K562 (cell line): ENCODE data around the gene TCF12. TPM values are rescaled to one million over a fixed set of nuclear protein-coding genes. Genes with fewer than 3 reads are reported as not detected.

Experiments used
- ATAC-seq: fragments of 200-7000 bp; cut with Tn5 transposase; 3 replicates; pipeline ENCODE4 v1.9.1; 2020; ENCODE audit warnings: moderate library complexity
- BruUV-seq: library from RNA; stranded (reverse); fragments of 400-500 nt; replicated peaks from 2 replicates; lab custom pipeline; 2021; lab: Mats Ljungman, UMichigan
- CTCF ChIA-PET: fragments of 300-600 bp; formaldehyde crosslinking; extraction: SDS; loops from one replicate; lab custom pipeline; 2021; ENCODE audit warnings: low intra/inter-chr PET ratio; lab: Yijun Ruan, JAX
- POLR2A ChIA-PET: fragments of 300-600, 350-650 bp; sonication (Branson Sonifier 250); formaldehyde crosslinking; extraction: SDS; loops from one replicate; lab custom pipeline; 2021; ENCODE audit warnings: antibody characterized with exemption, inconsistent platforms; lab: Yijun Ruan, JAX
- DNase-seq, 4 experiments: peaks; one replicate each; pipeline versions ENCODE4 v3.0.0 to v3.0.0-alpha.2; 2011 to 2018; ENCODE audit warnings: low spot score in 3 of 4, mixed read lengths in 3 of 4; ENCODE audit errors: extremely low read depth in 1 of 4
- FAIRE-seq: peaks from 2 replicates; lab custom pipeline; 2011; peaks lifted over from hg19 to GRCh38; lab: Jason Lieb, UNC
- H2AFZ ChIP-seq: 2 replicates; pipeline ENCODE4 v1.6.0; 2011; ENCODE audit warnings: low read depth, low read length, control low read depth, inconsistent platforms
- H3K27ac ChIP-seq: fragments of 200-600 bp; 3 replicates; pipeline ENCODE4 v1.8.0; 2011; ENCODE audit warnings: low read depth, mild to moderate bottlenecking, control low read depth, inconsistent platforms, low read length, moderate library complexity, mixed read lengths; ENCODE audit errors: extremely low read depth
- H3K27me3 ChIP-seq, 2 experiments: fragments of 300-600 bp in 1 of 2; 2 replicates in 1 of 2; 3 replicates in 1 of 2; pipeline versions ENCODE4 v1.6.0 to v1.8.0; 2011; ENCODE audit warnings: inconsistent platforms in 2 of 2, low read length in 2 of 2, mild to moderate bottlenecking in 1 of 2, mixed read lengths in 1 of 2, moderate library complexity in 1 of 2; ENCODE audit not compliant: control insufficient read depth in 2 of 2, insufficient read depth in 2 of 2
- H3K36me3 ChIP-seq: fragments of 300-600 bp; 3 replicates; pipeline ENCODE4 v1.8.0; 2011; ENCODE audit warnings: mild to moderate bottlenecking, low read length, inconsistent platforms; ENCODE audit not compliant: control insufficient read depth, insufficient read depth
- H3K4me1 ChIP-seq, 2 experiments: fragments of 200-600 bp in 1 of 2; replicated peaks in 1 of 2; 2 replicates in 1 of 2; 3 replicates in 1 of 2; pipeline versions ENCODE4 v1.5.1 to v1.8.0; 2011; ENCODE audit warnings: inconsistent platforms in 2 of 2, low read length in 2 of 2, mild to moderate bottlenecking in 1 of 2, mixed read lengths in 1 of 2, moderate library complexity in 1 of 2; ENCODE audit not compliant: control insufficient read depth in 2 of 2, insufficient read depth in 2 of 2
- H3K4me2 ChIP-seq: 2 replicates; pipeline ENCODE4 v1.6.1; 2011; ENCODE audit warnings: low read length, control low read depth, inconsistent platforms, mixed read lengths; ENCODE audit not compliant: insufficient read depth
- H3K4me3 ChIP-seq: fragments of 200-600 bp; sonication (generic), shearing (Covaris generic); 2 replicates; pipeline ENCODE4 v1.5.1; 2016; ENCODE audit warnings: control low read depth, inconsistent platforms
- H3K79me2 ChIP-seq: fragments of 200-600 bp; 3 replicates; pipeline ENCODE4 v1.8.0; 2011; ENCODE audit warnings: low read length, inconsistent platforms; ENCODE audit not compliant: control insufficient read depth, insufficient read depth
- H3K9ac ChIP-seq, 2 experiments: 2 replicates each; pipeline versions ENCODE4 v1.6.0 to v1.6.1; 2011; ENCODE audit warnings: low read depth in 2 of 2, low read length in 2 of 2, control low read depth in 1 of 2, inconsistent platforms in 1 of 2, mild to moderate bottlenecking in 1 of 2, mixed read lengths in 1 of 2; ENCODE audit not compliant: insufficient read depth in 1 of 2
- H3K9me1 ChIP-seq: one replicate; pipeline ENCODE4 v1.6.0; 2011; ENCODE audit warnings: inconsistent platforms, mild to moderate bottlenecking, low read length, moderate library complexity; ENCODE audit not compliant: control insufficient read depth, insufficient read depth
- H3K9me3 ChIP-seq: replicated peaks from 2 replicates; pipeline ENCODE4 v1.5.1; 2011; ENCODE audit warnings: low read depth, low read length, inconsistent platforms; ENCODE audit not compliant: control insufficient read depth, insufficient read depth
- H4K20me1 ChIP-seq: replicated peaks from 2 replicates; pipeline ENCODE4 v1.6.1; 2011; ENCODE audit warnings: low read length, inconsistent platforms, mixed read lengths; ENCODE audit not compliant: control insufficient read depth, insufficient read depth
- C11orf30 ChIP-seq: fragments of 450-650 bp; IDR thresholded peaks from 2 replicates; pipeline ENCODE4 v1.6.1; 2016; ENCODE audit warnings: low read depth, mild to moderate bottlenecking
- CTBP1 ChIP-seq: fragments of 450-650 bp; IDR thresholded peaks from 2 replicates; pipeline ENCODE4 v1.6.1; 2016; ENCODE audit warnings: borderline replicate concordance
- FOSL1 ChIP-seq: fragments of 200-800 bp; sonication (Bioruptor generic); conservative IDR thresholded peaks from 2 replicates; pipeline ENCODE4 v1.6.1; 2016; ENCODE audit warnings: missing genetic modification characterization, missing compliant biosample characterization
- JUN ChIP-seq, 2 experiments: sonication (generic) in 1 of 2; formaldehyde crosslinking in 1 of 2; IDR thresholded peaks; 2 replicates each; pipeline versions ENCODE4 v1.6.1 to v1.8.0; 2012 to 2022; ENCODE audit warnings: borderline replicate concordance in 2 of 2, mild to moderate bottlenecking in 2 of 2, improper control_type of control experiment in 1 of 2, low read depth in 1 of 2, low read length in 1 of 2, missing genetic modification reagents in 1 of 2
- L3MBTL2 ChIP-seq: fragments of 450-650 bp; IDR thresholded peaks from 2 replicates; pipeline ENCODE4 v1.6.1; 2016; ENCODE audit warnings: mild to moderate bottlenecking, moderate library complexity
- SMARCE1 ChIP-seq: fragments of 450-650 bp; IDR thresholded peaks from 2 replicates; pipeline ENCODE4 v1.7.1; 2016; ENCODE audit warnings: mild to moderate bottlenecking
- ZC3H8 ChIP-seq: fragments of 450-650 bp; IDR thresholded peaks from 2 replicates; pipeline ENCODE4 v1.6.1; 2017
- ZNF589 ChIP-seq: fragments of 200-800 bp; sonication (Bioruptor generic); IDR thresholded peaks from 2 replicates; pipeline ENCODE4 v1.6.1; 2016; ENCODE audit warnings: low read depth, missing genetic modification characterization, missing compliant biosample characterization
- WGBS: fragments of 100-300 bp; shearing (Covaris generic); methylation state at CpG from one replicate; pipeline ENCODE4 v1.1.6; 2016; ENCODE audit warnings: low coverage, mixed read lengths; ENCODE audit not compliant: insufficient coverage; ENCODE audit errors: missing lambda C conversion rate; 5-methylcytosine and 5-hydroxymethylcytosine counted together
- in situ Hi-C: fragments of 300-500 bp; cut with MboI; formaldehyde crosslinking; loops from 4 replicates; pipeline ENCODE4 v1.15.0; 2018; ENCODE audit warnings: inconsistent platforms, mixed read lengths
- intact Hi-C: fragments of 100-400 bp; cut with micrococcal nuclease; formaldehyde crosslinking; loops from 2 replicates; pipeline ENCODE4 v1.14.2; 2022
- polyA plus RNA-seq, 8 experiments: library from polyadenylated mRNA; depleted of rRNA in 4 of 8; stranded (reverse) in 5 of 8; unstranded in 3 of 8; fragments of >200 nt; fragmentation: Nextera tagmentation in 2 of 8; fragmentation: Illumina TruSeq in 1 of 8; extraction: Ambion mirVana in 2 of 8; extraction: Trizol in 1 of 8; gene quantifications; 2 replicates each; pipeline versions ENCODE4 v1.2.1 to v1.2.3, GENCODE V29; 2011 to 2014; ENCODE audit warnings: inconsistent platforms in 1 of 8, missing spikeins in 1 of 8
- total RNA-seq, 7 experiments: library from RNA; depleted of rRNA in 6 of 7; stranded (reverse); fragments of >200 nt in 6 of 7; fragmentation: Illumina TruSeq in 2 of 7; extraction: Trizol in 2 of 7; gene quantifications; 2 replicates each; pipeline versions ENCODE4 v1.2.1 to v1.2.3, GENCODE V29; 2011 to 2021; ENCODE audit warnings: low replicate concordance in 1 of 7
- TF ChIP-seq, protein P1 (sequence below): fragments of 450-650 bp; IDR thresholded peaks from 2 replicates; pipeline ENCODE4 v1.6.1; 2017; ENCODE audit warnings: antibody characterized with exemption, mild to moderate bottlenecking
- TF ChIP-seq, protein P2 (sequence below): sonication (generic); formaldehyde crosslinking; IDR thresholded peaks from 2 replicates; pipeline ENCODE4 v1.8.0; 2022; ENCODE audit warnings: mild to moderate bottlenecking, missing genetic modification reagents
- TF ChIP-seq, protein P3 (sequence below): fragments of 250-450 bp; sonication (Bioruptor Pico); IDR thresholded peaks from 2 replicates; pipeline ENCODE4 v1.4.0; 2020

TCF12 gene
- total and polyA plus RNA-seq, 9 of the 15 experiments (the other 6 are each of a cell fraction or from before 2014, with no cell fraction given) = 10.5 to 132 (median 52.9) TPM

DNA sequence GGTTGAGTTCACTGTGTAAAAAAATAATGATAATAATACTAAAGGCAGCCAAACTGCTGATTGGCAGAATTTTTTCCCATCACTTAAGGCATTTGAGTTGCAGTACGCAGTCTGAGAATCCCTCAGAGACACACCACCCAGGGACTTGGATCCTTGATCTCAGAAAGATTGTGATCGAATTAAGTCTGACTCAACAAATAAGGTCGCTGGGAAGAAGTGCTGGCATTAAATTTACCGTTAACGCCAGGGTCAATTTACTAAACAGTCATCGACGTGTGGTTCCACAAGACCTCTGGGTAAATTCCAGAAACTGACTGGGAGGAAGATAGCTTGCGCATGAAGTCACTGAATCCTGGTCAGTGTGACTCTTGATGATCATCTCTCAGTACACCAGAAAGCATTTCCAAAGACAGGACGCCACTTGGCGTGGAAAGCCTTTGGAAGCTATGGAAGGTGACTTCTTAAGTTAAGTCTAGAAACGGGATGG is 409.6 kb downstream of the TCF12 start:
- H3K36me3 ChIP-seq = no peaks in the 10 kb centered on the region
- ChIA-PET POLR2A (interaction anchor here (0.6 to 1.1 kb wide), 2 partner anchors 10 to 438 kb away, joined by 3 to 5 read pairs; no protein-coding TSS in a partner anchor), CTCF (interaction anchor here (1.0 to 1.6 kb wide), 2 partner anchors 199 to 201 kb away, joined by 3 to 11 read pairs; no protein-coding TSS in a partner anchor)
- no peaks in the 10 kb centered on the region for H4K20me1 ChIP-seq
- peak overlapping the region in 1 of 2 experiments; percentile 40; a peak in 3 of 4 replicates for H3K9ac ChIP-seq
- peaks cover 47 to 56% of the 10 kb centered on the region in 2 experiments for H3K4me1 ChIP-seq
- H3K27ac ChIP-seq = peak overlapping the region; percentile 65
- peak overlapping the region; percentile 69 for H3K4me2 ChIP-seq
- H2AFZ ChIP-seq = peak overlapping the region; percentile 95
- 14% methylated on average over 11 of the region's 11 CpGs for WGBS
- ATAC-seq = no peak
- DNase-seq = peak in 1 of 4 experiments; percentile 57
- H3K9me3 ChIP-seq = no peaks in the 10 kb centered on the region
- intact Hi-C loops = no loop called here
- peak; percentile 79 for FAIRE-seq
- H3K79me2 ChIP-seq = peaks cover under 1% of the 10 kb centered on the region; the same call in 1 of the 3 replicates
- no peaks in the 10 kb centered on the region for H3K9me1 ChIP-seq
- no peaks in the 10 kb centered on the region for H3K27me3 ChIP-seq
- in situ Hi-C loops = no loop called here
- TSS peak; percentile 29 for BruUV-seq
- no peak overlapping the region for H3K4me3 ChIP-seq
- TF ChIP-seq SMARCE1 = peak; percentile 12; the same call in 1 of the 2 replicates
- TF ChIP-seq JUN (IDR thresholded peaks at IDR 0.05; ENCODE audit: borderline replicate concordance, low read depth, low read length) = 0 out of 2 replicates have a peak, but pooled peaks have one; percentile 3
- no peak for TF ChIP-seq JUN (CRISPR knock-in tag; IDR thresholded peaks at IDR 0.05; ENCODE audit: borderline replicate concordance)
- peak; percentile 61 for TF ChIP-seq FOSL1 (tag)
- TF ChIP-seq, protein P1, sequence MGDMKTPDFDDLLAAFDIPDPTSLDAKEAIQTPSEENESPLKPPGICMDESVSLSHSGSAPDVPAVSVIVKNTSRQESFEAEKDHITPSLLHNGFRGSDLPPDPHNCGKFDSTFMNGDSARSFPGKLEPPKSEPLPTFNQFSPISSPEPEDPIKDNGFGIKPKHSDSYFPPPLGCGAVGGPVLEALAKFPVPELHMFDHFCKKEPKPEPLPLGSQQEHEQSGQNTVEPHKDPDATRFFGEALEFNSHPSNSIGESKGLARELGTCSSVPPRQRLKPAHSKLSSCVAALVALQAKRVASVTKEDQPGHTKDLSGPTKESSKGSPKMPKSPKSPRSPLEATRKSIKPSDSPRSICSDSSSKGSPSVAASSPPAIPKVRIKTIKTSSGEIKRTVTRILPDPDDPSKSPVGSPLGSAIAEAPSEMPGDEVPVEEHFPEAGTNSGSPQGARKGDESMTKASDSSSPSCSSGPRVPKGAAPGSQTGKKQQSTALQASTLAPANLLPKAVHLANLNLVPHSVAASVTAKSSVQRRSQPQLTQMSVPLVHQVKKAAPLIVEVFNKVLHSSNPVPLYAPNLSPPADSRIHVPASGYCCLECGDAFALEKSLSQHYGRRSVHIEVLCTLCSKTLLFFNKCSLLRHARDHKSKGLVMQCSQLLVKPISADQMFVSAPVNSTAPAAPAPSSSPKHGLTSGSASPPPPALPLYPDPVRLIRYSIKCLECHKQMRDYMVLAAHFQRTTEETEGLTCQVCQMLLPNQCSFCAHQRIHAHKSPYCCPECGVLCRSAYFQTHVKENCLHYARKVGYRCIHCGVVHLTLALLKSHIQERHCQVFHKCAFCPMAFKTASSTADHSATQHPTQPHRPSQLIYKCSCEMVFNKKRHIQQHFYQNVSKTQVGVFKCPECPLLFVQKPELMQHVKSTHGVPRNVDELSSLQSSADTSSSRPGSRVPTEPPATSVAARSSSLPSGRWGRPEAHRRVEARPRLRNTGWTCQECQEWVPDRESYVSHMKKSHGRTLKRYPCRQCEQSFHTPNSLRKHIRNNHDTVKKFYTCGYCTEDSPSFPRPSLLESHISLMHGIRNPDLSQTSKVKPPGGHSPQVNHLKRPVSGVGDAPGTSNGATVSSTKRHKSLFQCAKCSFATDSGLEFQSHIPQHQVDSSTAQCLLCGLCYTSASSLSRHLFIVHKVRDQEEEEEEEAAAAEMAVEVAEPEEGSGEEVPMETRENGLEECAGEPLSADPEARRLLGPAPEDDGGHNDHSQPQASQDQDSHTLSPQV = peak; percentile 48; the same call in 1 of the 2 replicates
- peak; percentile 59 for TF ChIP-seq CTBP1
- TF ChIP-seq C11orf30 = peak; percentile 84
- TF ChIP-seq, protein P2, sequence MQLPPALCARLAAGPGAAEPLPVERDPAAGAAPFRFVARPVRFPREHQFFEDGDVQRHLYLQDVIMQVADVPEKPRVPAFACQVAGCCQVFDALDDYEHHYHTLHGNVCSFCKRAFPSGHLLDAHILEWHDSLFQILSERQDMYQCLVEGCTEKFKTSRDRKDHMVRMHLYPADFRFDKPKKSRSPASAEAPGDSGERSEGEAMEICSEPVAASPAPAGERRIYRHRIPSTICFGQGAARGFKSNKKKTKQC (CRISPR knock-in tag) = no peak
- TF ChIP-seq, protein P3, sequence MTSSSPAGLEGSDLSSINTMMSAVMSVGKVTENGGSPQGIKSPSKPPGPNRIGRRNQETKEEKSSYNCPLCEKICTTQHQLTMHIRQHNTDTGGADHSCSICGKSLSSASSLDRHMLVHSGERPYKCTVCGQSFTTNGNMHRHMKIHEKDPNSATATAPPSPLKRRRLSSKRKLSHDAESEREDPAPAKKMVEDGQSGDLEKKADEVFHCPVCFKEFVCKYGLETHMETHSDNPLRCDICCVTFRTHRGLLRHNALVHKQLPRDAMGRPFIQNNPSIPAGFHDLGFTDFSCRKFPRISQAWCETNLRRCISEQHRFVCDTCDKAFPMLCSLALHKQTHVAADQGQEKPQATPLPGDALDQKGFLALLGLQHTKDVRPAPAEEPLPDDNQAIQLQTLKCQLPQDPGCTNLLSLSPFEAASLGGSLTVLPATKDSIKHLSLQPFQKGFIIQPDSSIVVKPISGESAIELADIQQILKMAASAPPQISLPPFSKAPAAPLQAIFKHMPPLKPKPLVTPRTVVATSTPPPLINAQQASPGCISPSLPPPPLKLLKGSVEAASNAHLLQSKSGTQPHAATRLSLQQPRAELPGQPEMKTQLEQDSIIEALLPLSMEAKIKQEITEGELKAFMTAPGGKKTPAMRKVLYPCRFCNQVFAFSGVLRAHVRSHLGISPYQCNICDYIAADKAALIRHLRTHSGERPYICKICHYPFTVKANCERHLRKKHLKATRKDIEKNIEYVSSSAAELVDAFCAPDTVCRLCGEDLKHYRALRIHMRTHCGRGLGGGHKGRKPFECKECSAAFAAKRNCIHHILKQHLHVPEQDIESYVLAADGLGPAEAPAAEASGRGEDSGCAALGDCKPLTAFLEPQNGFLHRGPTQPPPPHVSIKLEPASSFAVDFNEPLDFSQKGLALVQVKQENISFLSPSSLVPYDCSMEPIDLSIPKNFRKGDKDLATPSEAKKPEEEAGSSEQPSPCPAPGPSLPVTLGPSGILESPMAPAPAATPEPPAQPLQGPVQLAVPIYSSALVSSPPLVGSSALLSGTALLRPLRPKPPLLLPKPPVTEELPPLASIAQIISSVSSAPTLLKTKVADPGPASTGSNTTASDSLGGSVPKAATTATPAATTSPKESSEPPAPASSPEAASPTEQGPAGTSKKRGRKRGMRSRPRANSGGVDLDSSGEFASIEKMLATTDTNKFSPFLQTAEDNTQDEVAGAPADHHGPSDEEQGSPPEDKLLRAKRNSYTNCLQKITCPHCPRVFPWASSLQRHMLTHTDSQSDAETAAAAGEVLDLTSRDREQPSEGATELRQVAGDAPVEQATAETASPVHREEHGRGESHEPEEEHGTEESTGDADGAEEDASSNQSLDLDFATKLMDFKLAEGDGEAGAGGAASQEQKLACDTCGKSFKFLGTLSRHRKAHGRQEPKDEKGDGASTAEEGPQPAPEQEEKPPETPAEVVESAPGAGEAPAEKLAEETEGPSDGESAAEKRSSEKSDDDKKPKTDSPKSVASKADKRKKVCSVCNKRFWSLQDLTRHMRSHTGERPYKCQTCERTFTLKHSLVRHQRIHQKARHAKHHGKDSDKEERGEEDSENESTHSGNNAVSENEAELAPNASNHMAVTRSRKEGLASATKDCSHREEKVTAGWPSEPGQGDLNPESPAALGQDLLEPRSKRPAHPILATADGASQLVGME = peak; percentile 50; the same call in 1 of the 2 replicates
- TF ChIP-seq ZNF589 = peak; percentile 38; the same call in 1 of the 2 replicates
- no peak for TF ChIP-seq L3MBTL2
- no peak for TF ChIP-seq ZC3H8
